A549 (cell line): ENCODE results near the gene CHST10. TPM values are rescaled to one million over a fixed set of nuclear protein-coding genes. Genes with fewer than 3 reads are reported as not detected.

Source experiments
- ATAC-seq, 2 experiments: fragments of 200-7000 bp in 1 of 2; fragments of >200 bp in 1 of 2; cut with Nextera tagmentation in 1 of 2; cut with Tn5 transposase in 1 of 2; 3 replicates each; pipeline versions ENCODE4 v1.8.0 to v1.9.1; 2018 to 2020; ENCODE audit warnings: mild to moderate bottlenecking in 1 of 2, moderate library complexity in 1 of 2
- CTCF ChIA-PET: fragments of 300-600 bp; sonication (Branson Sonifier 250); formaldehyde crosslinking; extraction: SDS; loops from one replicate; lab custom pipeline; 2021; ENCODE audit warnings: antibody characterized with exemption, inconsistent platforms; lab: Yijun Ruan, JAX
- POLR2A ChIA-PET: fragments of 350-600 bp; formaldehyde crosslinking; extraction: SDS; loops from one replicate; lab custom pipeline; 2021; ENCODE audit warnings: antibody characterized with exemption, inconsistent platforms; lab: Yijun Ruan, JAX
- DNase-seq, 2 experiments: peaks; one replicate each; pipeline versions ENCODE4 v3.0.0 to v3.0.0-alpha.2; 2011 to 2016; ENCODE audit warnings: low read depth in 1 of 2, low spot score in 1 of 2
- FAIRE-seq: peaks from 2 replicates; lab custom pipeline; 2011; peaks lifted over from hg19 to GRCh38; lab: Jason Lieb, UNC
- H3K27ac ChIP-seq, 2 experiments: fragments of >200 bp; sonication (Bioruptor Twin); formaldehyde crosslinking; 3 replicates each; pipeline ENCODE4 v1.5.1; 2016 to 2017
- H3K4me1 ChIP-seq: fragments of >200 bp; sonication (Bioruptor Twin); formaldehyde crosslinking; 3 replicates; pipeline ENCODE4 v1.6.1; 2016
- H3K4me2 ChIP-seq: fragments of >200 bp; sonication (Bioruptor Twin); formaldehyde crosslinking; 3 replicates; pipeline ENCODE4 v1.6.1; 2016
- H3K4me3 ChIP-seq: fragments of >200 bp; sonication (Bioruptor Twin); formaldehyde crosslinking; 3 replicates; pipeline ENCODE4 v1.5.1; 2016
- H3K9me3 ChIP-seq: fragments of >200 bp; sonication (Bioruptor Twin); formaldehyde crosslinking; 3 replicates; pipeline ENCODE4 v1.6.1; 2016
- ATOH8 ChIP-seq: fragments of 250-450 bp; sonication (Bioruptor Pico); IDR thresholded peaks from 2 replicates; pipeline ENCODE4 v1.5.0; 2020; ENCODE audit warnings: low read depth, mild to moderate bottlenecking, moderate library complexity
- CBX8 ChIP-seq: fragments of 200-600 bp; sonication (generic); IDR thresholded peaks from 2 replicates; pipeline ENCODE4 v1.6.1; 2016
- EHMT2 ChIP-seq: fragments of 200-600 bp; sonication (generic); IDR thresholded peaks from 2 replicates; pipeline ENCODE4 v1.6.1; 2016; ENCODE audit warnings: antibody characterized with exemption, low read depth, mild to moderate bottlenecking, moderate library complexity
- EP300 ChIP-seq, 2 experiments: fragments of >200 bp; sonication (Bioruptor Twin); formaldehyde crosslinking; IDR thresholded peaks; 2 replicates in 1 of 2; 3 replicates in 1 of 2; pipeline ENCODE4 v1.6.1; 2016 to 2017
- FOSL2 ChIP-seq, 2 experiments: fragments of 450-650 bp in 1 of 2; fragments of >200 bp in 1 of 2; sonication (Bioruptor Twin) in 1 of 2; formaldehyde crosslinking; IDR thresholded peaks; 2 replicates each; pipeline versions ENCODE4 v1.5.0 to v1.6.1; 2016 to 2020; ENCODE audit warnings: mild to moderate bottlenecking in 1 of 2, moderate library complexity in 1 of 2
- HDAC2 ChIP-seq: fragments of 200-600 bp; sonication (generic); IDR thresholded peaks from 2 replicates; pipeline ENCODE4 v1.6.1; 2016
- HES2 ChIP-seq: fragments of >200 bp; sonication (Bioruptor Twin); formaldehyde crosslinking; IDR thresholded peaks from 2 replicates; pipeline ENCODE4 v1.6.1; 2016
- HEYL ChIP-seq: fragments of 250-450 bp; sonication (Bioruptor Pico); IDR thresholded peaks from 2 replicates; pipeline ENCODE4 v1.8.0; 2021; ENCODE audit warnings: mild to moderate bottlenecking, moderate library complexity
- HMGXB4 ChIP-seq: fragments of 250-450 bp; sonication (Bioruptor Pico); IDR thresholded peaks from 2 replicates; pipeline ENCODE4 v1.5.0; 2021; ENCODE audit warnings: mild to moderate bottlenecking, moderate library complexity, borderline replicate concordance
- HOXB13 ChIP-seq: fragments of 250-450 bp; sonication (Bioruptor Pico); IDR thresholded peaks from 2 replicates; pipeline ENCODE4 v1.5.0; 2020; ENCODE audit warnings: low read depth, mild to moderate bottlenecking, moderate library complexity
- KDM5A ChIP-seq: fragments of 200-600 bp; sonication (generic); IDR thresholded peaks from 2 replicates; pipeline ENCODE4 v1.6.1; 2016; ENCODE audit warnings: antibody characterized with exemption, mild to moderate bottlenecking
- MAFK ChIP-seq: fragments of 450-650 bp; IDR thresholded peaks from 2 replicates; pipeline ENCODE4 v1.6.1; 2014; ENCODE audit not compliant: partially characterized antibody
- NPAS2 ChIP-seq: fragments of 250-450 bp; sonication (Bioruptor Pico); IDR thresholded peaks from 2 replicates; pipeline ENCODE4 v1.8.0; 2022; ENCODE audit warnings: mild to moderate bottlenecking, moderate library complexity, borderline replicate concordance
- NR3C1 ChIP-seq: fragments of >200 bp; sonication (Bioruptor Twin); formaldehyde crosslinking; IDR thresholded peaks from 3 replicates; pipeline ENCODE4 v1.6.1; 2017
- PHF8 ChIP-seq: fragments of 200-600 bp; sonication (generic); IDR thresholded peaks from 2 replicates; pipeline ENCODE4 v1.6.1; 2016; ENCODE audit warnings: low read depth, mild to moderate bottlenecking, antibody characterized with exemption, moderate library complexity, borderline replicate concordance
- RCOR1 ChIP-seq: fragments of 150-350 bp; IDR thresholded peaks from 2 replicates; pipeline ENCODE4 v1.6.1; 2014; ENCODE audit warnings: antibody characterized with exemption, low read length, low read depth
- RFX5 ChIP-seq: fragments of 450-650 bp; IDR thresholded peaks from 2 replicates; pipeline ENCODE4 v1.7.1; 2014; ENCODE audit warnings: antibody characterized with exemption, mild to moderate bottlenecking, moderate library complexity
- SREBF2 ChIP-seq: fragments of 450-650 bp; IDR thresholded peaks from 2 replicates; pipeline ENCODE4 v1.6.1; 2014; ENCODE audit warnings: mild to moderate bottlenecking, moderate library complexity
- ZNF302 ChIP-seq: fragments of 250-450 bp; sonication (Bioruptor Pico); IDR thresholded peaks from 2 replicates; pipeline ENCODE4 v1.9.0; 2021; ENCODE audit warnings: inconsistent platforms, mild to moderate bottlenecking, moderate library complexity
- WGBS: methylation state at CpG from one replicate; pipeline ENCODE4 v1.1.6; 2017; ENCODE audit errors: missing lambda C conversion rate; 5-methylcytosine and 5-hydroxymethylcytosine counted together
- polyA plus RNA-seq, 4 experiments: library from polyadenylated mRNA; depleted of rRNA in 3 of 4; stranded (reverse); fragments of >200 nt; fragmentation: RNase III in 1 of 4; extraction: RNeasy Plus Mini Kit Qiagen cat#74134 plus additional on column Dnase treatment in 1 of 4; gene quantifications; 2 replicates in 3 of 4; 3 replicates in 1 of 4; pipeline ENCODE4 v1.2.3, GENCODE V29; 2011 to 2017
- TF ChIP-seq, protein P1 (sequence below): fragments of >200 bp; sonication (Bioruptor Twin); formaldehyde crosslinking; IDR thresholded peaks from 3 replicates; pipeline ENCODE4 v1.5.1; 2016

The CHST10 gene
- polyA plus RNA-seq, 2 of the 4 experiments (the other 2 are of a cell fraction): 16.6 to 24.0 TPM

GRCh38 chr2:100392715-100393114 is 24.8 kb downstream of the CHST10 start:
- ATAC-seq: no peak
- FAIRE-seq: no peak
- no peaks in the 10 kb centered on the region for H3K9me3 ChIP-seq
- POLR2A ChIA-PET: no interaction called here
- H3K4me2 ChIP-seq: no peak overlapping the region
- H3K27ac ChIP-seq: no peak overlapping the region
- no peak overlapping the region for H3K4me3 ChIP-seq
- WGBS: 98% methylated on average over 8 of the region's 8 CpGs
- TF ChIP-seq ATOH8 (no peak), SREBF2 (no peak), EP300 (IDR thresholded peaks at IDR 0.05) (no peak), ZNF302 (CRISPR knock-in tag) (no peak), PHF8 (no peak), EHMT2 (no peak), NR3C1 (no peak), HDAC2 (no peak), HES2 (no peak), HEYL (CRISPR knock-in tag) (no peak), CBX8 (no peak), FOSL2 (IDR thresholded peaks at IDR 0.05) (no peak), FOSL2 (CRISPR knock-in tag; IDR thresholded peaks at IDR 0.05) (no peak), MAFK (no peak), HMGXB4 (no peak), RFX5 (no peak), NPAS2 (CRISPR knock-in tag) (no peak)
- TF ChIP-seq, protein P1, sequence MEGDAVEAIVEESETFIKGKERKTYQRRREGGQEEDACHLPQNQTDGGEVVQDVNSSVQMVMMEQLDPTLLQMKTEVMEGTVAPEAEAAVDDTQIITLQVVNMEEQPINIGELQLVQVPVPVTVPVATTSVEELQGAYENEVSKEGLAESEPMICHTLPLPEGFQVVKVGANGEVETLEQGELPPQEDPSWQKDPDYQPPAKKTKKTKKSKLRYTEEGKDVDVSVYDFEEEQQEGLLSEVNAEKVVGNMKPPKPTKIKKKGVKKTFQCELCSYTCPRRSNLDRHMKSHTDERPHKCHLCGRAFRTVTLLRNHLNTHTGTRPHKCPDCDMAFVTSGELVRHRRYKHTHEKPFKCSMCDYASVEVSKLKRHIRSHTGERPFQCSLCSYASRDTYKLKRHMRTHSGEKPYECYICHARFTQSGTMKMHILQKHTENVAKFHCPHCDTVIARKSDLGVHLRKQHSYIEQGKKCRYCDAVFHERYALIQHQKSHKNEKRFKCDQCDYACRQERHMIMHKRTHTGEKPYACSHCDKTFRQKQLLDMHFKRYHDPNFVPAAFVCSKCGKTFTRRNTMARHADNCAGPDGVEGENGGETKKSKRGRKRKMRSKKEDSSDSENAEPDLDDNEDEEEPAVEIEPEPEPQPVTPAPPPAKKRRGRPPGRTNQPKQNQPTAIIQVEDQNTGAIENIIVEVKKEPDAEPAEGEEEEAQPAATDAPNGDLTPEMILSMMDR: no peak
- TF ChIP-seq, all 56 proteins: peak for 0
- DNase-seq: no peak
- CTCF ChIA-PET: no interaction called here
- H3K4me1 ChIP-seq: no peaks in the 10 kb centered on the region

DNA sequence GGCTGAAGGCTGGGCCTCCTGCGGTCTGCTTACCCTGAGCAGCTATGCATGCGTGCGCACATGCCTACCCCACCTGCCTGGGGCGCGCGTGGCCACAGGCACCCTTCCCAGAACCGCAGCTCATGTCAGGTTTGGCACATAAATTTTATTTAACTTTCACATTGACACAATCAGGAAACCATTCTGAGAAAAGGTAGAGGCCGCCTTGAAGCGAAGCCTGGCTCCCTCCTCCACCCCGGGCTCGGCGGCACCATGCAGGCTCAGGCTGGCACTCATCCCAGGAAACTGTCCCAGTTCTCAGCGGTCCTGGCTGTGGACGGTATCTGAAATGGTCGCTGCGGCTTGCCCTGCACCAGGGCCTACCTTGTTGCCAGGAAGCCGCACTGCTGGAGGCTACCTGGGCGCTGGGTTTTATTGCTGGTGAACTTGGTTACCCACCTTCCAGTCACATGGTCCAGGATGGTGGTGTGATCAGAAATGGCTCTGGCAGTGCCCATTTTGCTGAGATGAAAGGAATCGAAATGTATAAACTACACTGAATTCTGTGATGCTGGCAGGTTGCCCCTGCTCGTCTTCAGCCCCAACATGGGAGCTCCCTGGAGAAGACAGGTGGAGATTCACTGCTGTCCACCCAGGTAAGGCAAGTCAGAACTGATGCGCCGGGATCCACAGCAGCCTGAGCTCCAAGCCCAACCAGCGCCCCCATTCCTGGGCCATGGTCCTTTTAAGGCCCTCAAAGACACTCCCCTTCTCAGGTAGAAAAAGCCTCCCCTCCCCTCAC is 25.5 kb downstream of the CHST10 start:
- CTCF ChIA-PET: interaction anchor here (3.0 to 4.0 kb wide), 2 partner anchors 11 to 130 kb away, joined by 29 to 40 read pairs; no protein-coding TSS in a partner anchor
- ATAC-seq: no peak
- POLR2A ChIA-PET: no interaction called here
- H3K27ac ChIP-seq: no peak overlapping the region
- no peaks in the 10 kb centered on the region for H3K9me3 ChIP-seq
- no peak for DNase-seq
- no peak overlapping the region for H3K4me3 ChIP-seq
- no peak for FAIRE-seq
- H3K4me2 ChIP-seq: no peak overlapping the region
- TF ChIP-seq KDM5A: no peak
- no peak for TF ChIP-seq HOXB13 (CRISPR knock-in tag)
- no peak for TF ChIP-seq RCOR1
- H3K4me1 ChIP-seq: no peaks in the 10 kb centered on the region
- 93% methylated on average over 23 of the region's 23 CpGs for WGBS
